T-helper 22 cell (primary cell): Measurements from ENCODE around the gene SPTLC2.

Source experiments
- DNase-seq: peaks from one replicate; pipeline ENCODE4 v3.0.0-alpha.2; 2020; ENCODE audit warnings: low read depth

Gene SPTLC2

GRCh38 chr14:77505031-77505430 lies 111.4 kb downstream of the SPTLC2 start:
- DNase-seq, result no peak

- DNase-seq, result no peak
Measured at GRCh38 chr14:77503138-77503537, 113.3 kb downstream of the SPTLC2 start.

GRCh38 chr14:77502109-77502782 lies 114.2 kb downstream of the SPTLC2 start:
- no peak for DNase-seq

- DNase-seq, result no peak
Measured at GRCh38 chr14:77498984-77499527, 117.4 kb downstream of the SPTLC2 start.

- no peak for DNase-seq
Measured at GRCh38 chr14:77498120-77498979, 118.1 kb downstream of the SPTLC2 start, which contains the start of gene ISM2. TSS of gene ISM2 (minus strand) at chr14:77498816. CDS start at chr14:77498793, 23 bp downstream.

GRCh38 chr14:77495334-77495733 lies 121.1 kb downstream of the SPTLC2 start:
- DNase-seq, result no peak

- no peak for DNase-seq
Measured at GRCh38 chr14:77491056-77491455, 125.4 kb downstream of the SPTLC2 start.

GRCh38 chr14:77490347-77490986 lies 126.0 kb downstream of the SPTLC2 start:
- DNase-seq, result no peak

- no peak for DNase-seq
Measured at GRCh38 chr14:77489041-77489440, 127.4 kb downstream of the SPTLC2 start.

- no peak for DNase-seq
Measured at GRCh38 chr14:77488558-77488957, 127.9 kb downstream of the SPTLC2 start.

- DNase-seq, result no peak
Measured at GRCh38 chr14:77485901-77486678, 130.3 kb downstream of the SPTLC2 start.

GRCh38 chr14:77485256-77485655 lies 131.2 kb downstream of the SPTLC2 start:
- no peak for DNase-seq

- DNase-seq, result no peak
Measured at GRCh38 chr14:77482422-77482821, 134.0 kb downstream of the SPTLC2 start.

- DNase-seq, result no peak
Measured at GRCh38 chr14:77478796-77479195, 137.6 kb downstream of the SPTLC2 start.

- no peak for DNase-seq
Measured at GRCh38 chr14:77478029-77478428, 138.4 kb downstream of the SPTLC2 start.

- DNase-seq, result no peak
Measured at GRCh38 chr14:77475432-77476115, 140.9 kb downstream of the SPTLC2 start.

GRCh38 chr14:77474479-77475177 lies 141.8 kb downstream of the SPTLC2 start:
- DNase-seq, result no peak

- DNase-seq, result no peak
Measured at GRCh38 chr14:77473921-77474320, 142.5 kb downstream of the SPTLC2 start.

GRCh38 chr14:77470224-77470870 lies 146.1 kb downstream of the SPTLC2 start:
- DNase-seq, result no peak

- DNase-seq, result no peak
Measured at GRCh38 chr14:77469539-77469938, 146.9 kb downstream of the SPTLC2 start.
